GM21723 (cell line): ENCODE results near the gene APOH.

Source experiments
- ATAC-seq: cut with Tn5 transposase; IDR thresholded peaks from one replicate; pipeline ENCODE4 v1.9.1; 2021; ENCODE audit warnings: mild to moderate bottlenecking, moderate library complexity; ENCODE audit not compliant: unreplicated experiment

The APOH gene

GRCh38 chr17:66235377-66235994, 6.3 kb upstream of the APOH start:
- no peak for ATAC-seq

GRCh38 chr17:66234611-66235010, 5.4 kb upstream of the APOH start:
- no peak for ATAC-seq

GRCh38 chr17:66233023-66233753, 4.0 kb upstream of the APOH start:
- ATAC-seq, result no peak

GRCh38 chr17:66230922-66231591, 1.8 kb upstream of the APOH start:
- no peak for ATAC-seq

- no peak for ATAC-seq
These were observed 746 bp upstream of the APOH start for GRCh38 chr17:66229783-66230538.

- ATAC-seq, result no peak
These were observed 1.8 kb downstream of the APOH start for GRCh38 chr17:66227212-66228045.

GRCh38 chr17:66222798-66223350, 6.3 kb downstream of the APOH start:
- ATAC-seq, result no peak

- ATAC-seq, result no peak
These were observed 7.3 kb downstream of the APOH start for GRCh38 chr17:66221755-66222530.

- ATAC-seq, result no peak
These were observed 7.9 kb downstream of the APOH start for GRCh38 chr17:66221343-66221742.

- ATAC-seq, result no peak
These were observed 9.0 kb downstream of the APOH start for GRCh38 chr17:66220079-66220835.

GRCh38 chr17:66215529-66215911, 13.7 kb downstream of the APOH start:
- ATAC-seq, result no peak

- ATAC-seq, result no peak
These were observed 14.2 kb downstream of the APOH start for GRCh38 chr17:66214884-66215528.

- ATAC-seq, result no peak
These were observed 18.0 kb downstream of the APOH start for GRCh38 chr17:66211047-66211810.

- ATAC-seq, result no peak
These were observed 19.0 kb downstream of the APOH start for GRCh38 chr17:66210208-66210574.

GRCh38 chr17:66207936-66208335, 21.3 kb downstream of the APOH start:
- ATAC-seq, result no peak

GRCh38 chr17:66203274-66204015, 25.8 kb downstream of the APOH start:
- no peak for ATAC-seq

GRCh38 chr17:66200685-66201092, 28.5 kb downstream of the APOH start:
- ATAC-seq, result no peak
